Hepatocyte (in vitro differentiated cells): ENCODE results near the gene ALDH1B1.

Source experiments
- CTCF ChIP-seq: fragments of 200-600 bp; sonication (generic); IDR thresholded peaks from 2 replicates; pipeline ENCODE4 v1.5.1; 2016; ENCODE audit warnings: antibody characterized with exemption, mild to moderate bottlenecking; ENCODE audit not compliant: poor library complexity
- EZH2 ChIP-seq: fragments of 200-600 bp; sonication (generic); IDR thresholded peaks from 2 replicates; pipeline ENCODE4 v1.6.1; 2016; ENCODE audit warnings: antibody characterized with exemption, mild to moderate bottlenecking, borderline replicate concordance

- TF ChIP-seq CTCF (no peak), EZH2 (no peak)
Measured at GRCh38 chr9:38384990-38385848, 7.3 kb upstream of the ALDH1B1 start.
